ENCODE results near the gene TNS3.

The TNS3 gene

DNA sequence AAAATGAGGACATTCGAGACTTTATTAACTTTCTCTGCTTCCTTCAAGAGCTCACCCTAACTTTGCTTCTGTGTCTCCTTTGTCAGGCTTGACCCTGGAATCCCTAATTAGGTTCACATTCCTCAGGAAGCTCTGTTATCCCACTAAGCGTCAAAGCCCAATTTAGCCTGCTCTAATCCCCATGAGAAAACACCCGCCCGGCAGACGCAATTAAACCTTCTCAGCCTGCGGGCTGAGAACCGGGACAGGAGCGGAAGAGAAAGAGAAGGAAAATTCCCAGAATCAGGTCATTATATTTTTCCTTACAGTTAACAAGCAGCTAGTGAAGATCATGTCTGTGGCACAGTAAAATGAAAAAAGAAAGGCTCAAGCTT is 93.0 kb downstream of the TNS3 start:
- Histone ChIP-seq H3K27ac (no peak overlapping the region), H3K9ac (no peak overlapping the region), H3K27me3 (ENCODE audit: insufficient read depth, low read depth) (no peaks in the 10 kb centered on the region), H3K4me3 (IDR thresholded peaks at IDR 0.05; ENCODE audit: insufficient read depth, low read depth, low read length) (no peak overlapping the region), H3K79me2 (ENCODE audit: insufficient read depth, low read depth) (no peaks in the 10 kb centered on the region), H2AFZ (ENCODE audit: low read depth) (no peak overlapping the region), H3K36me3 (ENCODE audit: insufficient read depth) (no peaks in the 10 kb centered on the region), H3K4me2 (no peak overlapping the region), H4K20me1 (ENCODE audit: insufficient read depth) (no peaks in the 10 kb centered on the region), H3K4me1 (ENCODE audit: low read depth, poor library complexity, severe bottlenecking) (peaks cover 33% of the 10 kb centered on the region)
- TF ChIP-seq, protein P1, sequence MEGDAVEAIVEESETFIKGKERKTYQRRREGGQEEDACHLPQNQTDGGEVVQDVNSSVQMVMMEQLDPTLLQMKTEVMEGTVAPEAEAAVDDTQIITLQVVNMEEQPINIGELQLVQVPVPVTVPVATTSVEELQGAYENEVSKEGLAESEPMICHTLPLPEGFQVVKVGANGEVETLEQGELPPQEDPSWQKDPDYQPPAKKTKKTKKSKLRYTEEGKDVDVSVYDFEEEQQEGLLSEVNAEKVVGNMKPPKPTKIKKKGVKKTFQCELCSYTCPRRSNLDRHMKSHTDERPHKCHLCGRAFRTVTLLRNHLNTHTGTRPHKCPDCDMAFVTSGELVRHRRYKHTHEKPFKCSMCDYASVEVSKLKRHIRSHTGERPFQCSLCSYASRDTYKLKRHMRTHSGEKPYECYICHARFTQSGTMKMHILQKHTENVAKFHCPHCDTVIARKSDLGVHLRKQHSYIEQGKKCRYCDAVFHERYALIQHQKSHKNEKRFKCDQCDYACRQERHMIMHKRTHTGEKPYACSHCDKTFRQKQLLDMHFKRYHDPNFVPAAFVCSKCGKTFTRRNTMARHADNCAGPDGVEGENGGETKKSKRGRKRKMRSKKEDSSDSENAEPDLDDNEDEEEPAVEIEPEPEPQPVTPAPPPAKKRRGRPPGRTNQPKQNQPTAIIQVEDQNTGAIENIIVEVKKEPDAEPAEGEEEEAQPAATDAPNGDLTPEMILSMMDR (conservative IDR thresholded peaks at IDR 0.05; ENCODE audit: low read depth, low read length) = no peak

DNA sequence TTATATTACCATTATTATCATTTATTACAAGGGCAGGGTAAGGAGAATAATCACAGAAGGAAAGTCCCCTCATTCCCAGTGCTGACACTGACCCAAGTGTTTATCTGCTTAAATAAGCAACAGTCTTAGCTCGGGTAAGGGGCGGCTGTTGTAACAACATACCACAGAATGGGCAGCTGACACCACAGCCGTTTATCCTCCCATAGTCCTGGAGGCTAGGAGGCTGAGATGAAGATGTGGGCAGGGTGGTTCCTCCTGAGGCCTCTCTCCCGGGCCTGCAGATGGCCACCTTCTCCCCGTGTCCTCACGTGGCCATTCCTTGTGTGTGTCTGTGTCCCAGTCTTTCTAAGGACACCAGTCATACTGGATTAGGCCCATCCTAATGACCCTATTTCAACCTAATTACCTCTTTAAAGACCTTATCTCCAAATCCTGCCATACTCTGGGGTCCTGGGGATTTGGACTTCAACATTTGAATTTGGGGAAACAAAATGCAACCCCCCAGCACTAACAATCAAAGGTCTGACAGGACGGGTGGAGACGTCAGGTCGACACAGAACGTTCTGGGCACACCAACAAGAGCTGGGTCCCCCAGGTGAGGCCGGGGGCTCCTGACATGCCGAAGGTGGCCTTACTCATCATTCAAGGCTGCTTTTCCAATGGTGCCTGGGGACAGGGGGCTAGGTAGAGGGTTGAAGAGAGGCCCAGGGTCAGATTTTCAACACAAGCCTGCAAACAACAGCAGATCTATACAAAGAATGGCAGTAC is 93.5 kb downstream of the TNS3 start:
- Histone ChIP-seq H4K20me1 (ENCODE audit: insufficient read depth) (no peaks in the 10 kb centered on the region), H2AFZ (ENCODE audit: low read depth) (no peak overlapping the region), H3K9ac (no peak overlapping the region), H3K4me2 (no peak overlapping the region), H3K27me3 (ENCODE audit: insufficient read depth, low read depth) (no peaks in the 10 kb centered on the region), H3K36me3 (ENCODE audit: insufficient read depth) (no peaks in the 10 kb centered on the region), H3K4me1 (ENCODE audit: low read depth, poor library complexity, severe bottlenecking) (peaks cover 35% of the 10 kb centered on the region), H3K4me3 (IDR thresholded peaks at IDR 0.05; ENCODE audit: insufficient read depth, low read depth, low read length) (no peak overlapping the region), H3K27ac (no peak overlapping the region), H3K79me2 (ENCODE audit: insufficient read depth, low read depth) (no peaks in the 10 kb centered on the region)
- TF ChIP-seq, protein P1 (conservative IDR thresholded peaks at IDR 0.05; ENCODE audit: low read depth, low read length) = no peak

DNA sequence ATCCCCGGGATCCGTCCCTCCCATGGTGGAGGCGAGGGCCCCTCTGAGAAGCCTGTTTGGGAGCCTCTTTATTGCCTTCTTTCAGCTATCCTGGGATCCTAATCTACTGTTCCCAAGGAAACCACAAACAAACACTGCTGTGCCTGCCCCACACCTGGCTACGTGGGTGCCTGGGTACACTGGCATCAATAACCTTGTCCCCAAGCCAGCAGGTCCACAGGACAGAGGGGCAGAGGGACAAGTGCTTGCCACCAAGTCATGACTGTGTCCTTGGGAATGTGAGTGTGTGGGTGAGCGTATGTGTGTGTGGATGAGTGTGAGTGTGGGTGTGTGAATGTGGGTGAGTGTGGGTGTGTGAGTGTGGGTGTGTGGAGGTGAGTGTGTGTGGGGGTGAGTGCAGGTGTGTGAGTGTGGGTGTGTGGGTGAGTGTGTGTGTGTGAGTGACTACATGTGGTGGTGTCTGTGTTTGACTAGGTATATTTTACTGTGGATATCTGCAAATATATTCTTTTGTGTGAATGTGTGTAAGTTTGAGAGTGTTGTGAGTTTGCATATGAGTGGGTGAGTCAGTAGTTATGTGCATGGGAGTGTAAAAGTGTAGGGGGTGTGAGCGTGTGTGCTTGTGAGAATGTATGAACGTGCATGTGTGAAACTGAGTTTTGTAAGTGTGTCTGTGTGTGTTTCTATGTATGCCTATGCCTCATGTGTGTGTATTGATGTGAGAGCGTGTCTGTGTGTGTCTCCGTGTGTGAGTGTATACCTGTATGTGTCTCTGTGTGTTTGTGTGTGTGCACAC is 96.1 kb downstream of the TNS3 start:
- H3K4me2 ChIP-seq = no peak overlapping the region

DNA sequence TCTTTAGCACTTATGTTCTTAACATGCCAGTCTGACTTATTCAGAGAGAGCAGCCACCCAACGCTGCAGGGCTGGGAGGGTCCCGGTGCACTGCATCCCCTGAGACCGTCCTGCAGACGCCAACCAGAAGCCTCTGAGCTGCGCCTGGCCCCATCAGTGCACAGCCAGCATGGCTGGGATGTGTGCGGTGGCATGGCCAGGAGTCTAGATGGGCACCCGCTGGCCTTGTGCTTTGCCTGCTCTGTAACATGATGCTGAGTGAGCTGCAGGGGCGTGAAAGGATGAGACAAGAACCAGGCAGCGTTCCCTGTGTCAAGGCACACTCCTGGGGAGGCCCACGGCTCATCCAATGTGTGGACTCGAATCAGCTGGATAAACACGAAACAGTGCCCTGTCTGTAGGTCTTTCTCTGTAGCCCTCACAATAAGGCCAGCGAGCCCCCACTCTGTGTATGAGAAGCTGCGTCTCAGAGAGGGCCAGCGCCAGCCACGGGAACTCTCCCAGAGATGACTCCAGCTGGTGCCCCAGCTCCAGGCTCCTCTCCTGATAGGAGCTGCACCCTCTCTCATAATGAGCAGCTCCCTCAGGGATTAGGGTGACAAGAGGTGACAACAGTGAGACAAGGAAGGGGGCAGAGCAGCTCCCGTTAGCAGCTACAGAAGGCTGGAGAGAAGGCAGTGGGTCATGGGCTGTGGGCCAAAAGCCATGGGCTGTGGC is 96.8 kb downstream of the TNS3 start:
- no peak overlapping the region for H3K27ac ChIP-seq
- no peaks in the 10 kb centered on the region for H3K36me3 ChIP-seq (ENCODE audit: insufficient read depth)
- TF ChIP-seq, protein P1 (conservative IDR thresholded peaks at IDR 0.05; ENCODE audit: low read depth, low read length) = no peak
- H3K79me2 ChIP-seq (ENCODE audit: insufficient read depth, low read depth) = peaks cover 14% of the 10 kb centered on the region
- H3K27me3 ChIP-seq (ENCODE audit: insufficient read depth, low read depth) = no peaks in the 10 kb centered on the region
- no peak overlapping the region for H2AFZ ChIP-seq (ENCODE audit: low read depth)
- no peak overlapping the region for H3K4me2 ChIP-seq
- peaks cover 34% of the 10 kb centered on the region for H3K4me1 ChIP-seq (ENCODE audit: low read depth, poor library complexity, severe bottlenecking)
- no peak overlapping the region for H3K4me3 ChIP-seq (IDR thresholded peaks at IDR 0.05; ENCODE audit: insufficient read depth, low read depth, low read length)
- no peak overlapping the region for H3K9ac ChIP-seq
- no peaks in the 10 kb centered on the region for H4K20me1 ChIP-seq (ENCODE audit: insufficient read depth)

More for the DNA sequence above, 96.1 kb downstream of the TNS3 start:
- Histone ChIP-seq H3K9ac (no peak overlapping the region), H3K36me3 (ENCODE audit: insufficient read depth) (no peaks in the 10 kb centered on the region), H3K4me1 (ENCODE audit: low read depth, poor library complexity, severe bottlenecking) (peaks cover 34% of the 10 kb centered on the region), H3K4me3 (IDR thresholded peaks at IDR 0.05; ENCODE audit: insufficient read depth, low read depth, low read length) (no peak overlapping the region), H3K27me3 (ENCODE audit: insufficient read depth, low read depth) (no peaks in the 10 kb centered on the region), H3K27ac (no peak overlapping the region), H4K20me1 (ENCODE audit: insufficient read depth) (no peaks in the 10 kb centered on the region), H3K79me2 (ENCODE audit: insufficient read depth, low read depth) (peaks cover 6% of the 10 kb centered on the region), H2AFZ (ENCODE audit: low read depth) (no peak overlapping the region)
- TF ChIP-seq, protein P1 (conservative IDR thresholded peaks at IDR 0.05; ENCODE audit: low read depth, low read length) = no peak

All from KMS-11 (cell line).